Activated CD4-positive, alpha-beta T cell treated with anti-CD3 and anti-CD28 coated beads for 36 hours (primary cell): ENCODE data around the gene SMC5. TPM values are rescaled to one million over a fixed set of nuclear protein-coding genes. Genes with fewer than 3 reads are reported as not detected.
"Not testable (repeated sequence)": the region's sequence is repeated elsewhere in the genome, so short reads cannot be mapped to it uniquely, and the experiment has no call there.

ENCODE experiments used
- ATAC-seq: fragments of 200-7000 bp; cut with Tn5 transposase; one replicate; pipeline ENCODE4 v1.10.0; 2021; ENCODE audit warnings: mild to moderate bottlenecking, moderate library complexity
- CTCF ChIA-PET: fragments of 350-600 bp; sonication (Branson Sonifier 250); formaldehyde crosslinking; loops from one replicate; lab custom pipeline; 2021; ENCODE audit warnings: antibody characterized with exemption; lab: Charles Lee
- POLR2A ChIA-PET: fragments of 350-600 bp; sonication (Branson Sonifier 250); formaldehyde crosslinking; loops from one replicate; lab custom pipeline; 2021; ENCODE audit warnings: antibody characterized with exemption, inconsistent platforms; lab: Charles Lee
- DNase-seq: peaks from one replicate; pipeline ENCODE4 v3.0.0-alpha.2; 2020
- H3K27ac Mint-ChIP-seq: one replicate; pipeline ENCODE4 v1.8.0; 2021; ENCODE audit warnings: mixed read lengths
- H3K27me3 Mint-ChIP-seq: one replicate; pipeline ENCODE4 v1.8.0; 2021; ENCODE audit warnings: mixed read lengths
- H3K36me3 Mint-ChIP-seq: one replicate; pipeline ENCODE4 v1.8.0; 2021; ENCODE audit warnings: low read depth, mixed read lengths
- H3K4me1 Mint-ChIP-seq: one replicate; pipeline ENCODE4 v1.8.0; 2021; ENCODE audit warnings: mixed read lengths
- H3K4me3 Mint-ChIP-seq: one replicate; pipeline ENCODE4 v1.8.0; 2021; ENCODE audit warnings: mild to moderate bottlenecking, moderate library complexity, mixed read lengths
- H3K9me3 Mint-ChIP-seq: one replicate; pipeline ENCODE4 v1.8.0; 2021; ENCODE audit warnings: low read depth, mixed read lengths
- intact Hi-C, 2 experiments: fragments of 100-400 bp; cut with DNase I in 1 of 2; cut with micrococcal nuclease in 1 of 2; formaldehyde crosslinking; loops; one replicate each; pipeline versions ENCODE4 v1.14.2 to v1.15.1; 2022 to 2024; cut with DNase I, micrococcal nuclease
- total RNA-seq, 2 experiments: library from RNA; stranded (reverse); gene quantifications; one replicate each; pipeline ENCODE4 v1.2.3, GENCODE V29; 2021

The SMC5 gene
- total RNA-seq, 2 experiments from 2014 or later = 39.0 to 43.0 TPM

DNA sequence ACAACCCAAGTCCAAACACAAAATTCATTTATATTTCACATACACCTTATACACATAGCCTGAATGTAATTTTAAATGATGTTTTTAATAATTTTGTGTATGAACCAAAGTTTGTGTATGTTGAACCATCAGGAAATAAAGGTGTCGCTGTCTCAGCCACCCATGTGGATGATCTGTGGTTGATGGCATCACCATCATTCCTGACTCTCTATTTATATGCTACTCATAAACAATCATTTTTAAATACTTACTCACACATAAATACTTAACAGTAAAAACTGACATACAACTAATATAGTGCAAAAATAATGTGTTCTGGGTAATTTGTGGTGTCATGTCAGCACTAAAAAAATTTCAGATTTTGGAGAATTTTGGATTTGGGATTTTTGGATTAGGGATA, 38.4 kb downstream of the SMC5 start:
- Mint-ChIP-seq H3K9me3 (no peaks in the 10 kb centered on the region), H3K27me3 (no peaks in the 10 kb centered on the region), H3K4me3 (no peak overlapping the region), H3K27ac (no peak overlapping the region), H3K36me3 (peaks cover 65% of the 10 kb centered on the region), H3K4me1 (peaks cover 11% of the 10 kb centered on the region)
- CTCF ChIA-PET = no interaction called here
- intact Hi-C loops = no loop called here
- ATAC-seq (no peak), DNase-seq (no peak)
- POLR2A ChIA-PET = no interaction called here

DNA sequence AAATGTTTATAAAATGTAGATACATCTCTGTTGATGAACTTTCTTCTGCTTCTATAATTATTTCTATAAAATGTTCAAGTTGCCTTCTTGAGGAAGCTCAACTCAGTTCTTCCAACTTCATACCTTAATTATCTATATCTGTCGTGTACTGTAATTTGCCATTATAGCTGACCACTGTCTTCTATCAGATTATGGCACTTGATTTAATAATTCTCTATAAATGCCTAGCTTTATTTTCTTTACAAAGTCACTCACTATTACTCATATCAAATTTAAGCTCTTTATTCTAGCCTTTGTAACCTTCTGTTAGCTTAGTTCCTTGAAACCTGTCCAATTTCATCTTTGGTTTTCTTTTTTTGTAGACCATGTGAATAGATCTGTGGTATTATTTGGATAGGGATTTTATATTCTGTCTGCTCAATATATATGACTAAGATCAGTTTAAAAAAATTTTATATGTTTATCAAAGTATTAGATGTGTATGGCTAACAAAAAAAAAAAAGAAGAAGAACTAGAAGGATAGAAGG, 39.5 kb downstream of the SMC5 start:
- DNase-seq (no peak), ATAC-seq (no peak)
- ChIA-PET CTCF (interaction anchor here (0.9 to 1.4 kb wide), 3 partner anchors 13 to 304 kb away, joined by 3 to 4 read pairs (median 3); no protein-coding TSS in a partner anchor), POLR2A (interaction anchor here (0.5 kb wide), 1 partner anchor 878 kb away, joined by 3 read pairs; no protein-coding TSS in a partner anchor)
- Mint-ChIP-seq H3K4me1 (peaks cover 11% of the 10 kb centered on the region), H3K4me3 (no peak overlapping the region), H3K27me3 (no peaks in the 10 kb centered on the region), H3K36me3 (peaks cover 61% of the 10 kb centered on the region), H3K27ac (no peak overlapping the region), H3K9me3 (no peaks in the 10 kb centered on the region)
- intact Hi-C loops = loop anchor here in 1 of 2 experiments (2.0 kb wide), 1 partner anchor 16 kb away; no protein-coding TSS in a partner anchor

DNA sequence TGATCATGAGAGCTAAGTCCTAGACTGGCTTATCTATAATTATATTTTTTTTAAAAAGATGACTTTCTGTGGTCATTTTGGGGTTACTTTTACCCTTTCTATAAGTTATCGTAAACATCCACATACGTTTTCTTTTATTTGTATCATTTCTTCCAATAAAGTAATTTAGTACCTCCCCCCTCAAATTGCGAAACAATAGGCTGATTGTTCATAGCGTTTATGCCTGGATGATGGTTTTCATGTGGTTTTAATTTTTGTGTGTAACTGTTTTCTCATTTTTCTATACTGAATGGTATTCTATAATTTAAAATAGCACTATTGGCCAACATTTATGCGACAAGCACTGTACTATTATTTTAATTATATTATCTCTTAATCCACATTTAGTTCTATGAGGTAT, 44.5 kb downstream of the SMC5 start:
- ChIA-PET CTCF (interaction anchor here (1.1 kb wide), 1 partner anchor 28 kb away, joined by 3 read pairs; no protein-coding TSS in a partner anchor), POLR2A (interaction anchor here (0.6 kb wide), 1 partner anchor 9 kb away, joined by 10 read pairs; no protein-coding TSS in a partner anchor)
- no peak overlapping the region for H3K27ac Mint-ChIP-seq

DNA sequence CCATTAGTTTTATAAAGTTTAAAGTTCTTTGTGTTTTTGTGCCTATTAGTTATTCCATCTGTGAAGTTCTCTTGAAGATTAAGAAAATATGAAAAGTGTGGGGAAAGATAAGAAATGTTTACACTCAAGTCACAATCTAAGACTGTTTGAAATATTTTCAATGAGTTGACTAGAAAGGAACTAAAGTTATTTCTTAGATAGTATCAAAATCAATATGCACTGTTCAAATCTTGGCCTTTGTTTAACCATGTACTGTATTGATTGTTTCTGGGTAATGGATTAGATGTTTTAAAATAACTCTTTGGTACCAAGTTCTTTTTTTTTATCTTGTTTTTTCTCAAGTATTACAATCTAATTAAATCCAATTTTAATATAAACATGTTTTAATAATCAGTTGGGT, 46.0 kb downstream of the SMC5 start:
- ChIA-PET CTCF (no interaction called here), POLR2A (no interaction called here)
- Mint-ChIP-seq H3K9me3 (no peaks in the 10 kb centered on the region), H3K4me1 (peaks cover 2% of the 10 kb centered on the region), H3K27me3 (no peaks in the 10 kb centered on the region), H3K27ac (no peak overlapping the region), H3K4me3 (no peak overlapping the region), H3K36me3 (peaks cover 63% of the 10 kb centered on the region)
- DNase-seq = no peak
- intact Hi-C loops = loop anchor here in 1 of 2 experiments (5.0 kb wide), 2 partner anchors 33 to 48 kb away; partner anchors contain the start of gene SMC5
- ATAC-seq = no peak

More for the DNA sequence above, 44.5 kb downstream of the SMC5 start:
- no peaks in the 10 kb centered on the region for H3K27me3 Mint-ChIP-seq
- H3K4me1 Mint-ChIP-seq = peaks cover 2% of the 10 kb centered on the region
- DNase-seq = no peak
- H3K9me3 Mint-ChIP-seq = no peaks in the 10 kb centered on the region
- H3K4me3 Mint-ChIP-seq = no peak overlapping the region
- intact Hi-C loops = no loop called here
- peaks cover 61% of the 10 kb centered on the region for H3K36me3 Mint-ChIP-seq
- ATAC-seq = no peak

DNA sequence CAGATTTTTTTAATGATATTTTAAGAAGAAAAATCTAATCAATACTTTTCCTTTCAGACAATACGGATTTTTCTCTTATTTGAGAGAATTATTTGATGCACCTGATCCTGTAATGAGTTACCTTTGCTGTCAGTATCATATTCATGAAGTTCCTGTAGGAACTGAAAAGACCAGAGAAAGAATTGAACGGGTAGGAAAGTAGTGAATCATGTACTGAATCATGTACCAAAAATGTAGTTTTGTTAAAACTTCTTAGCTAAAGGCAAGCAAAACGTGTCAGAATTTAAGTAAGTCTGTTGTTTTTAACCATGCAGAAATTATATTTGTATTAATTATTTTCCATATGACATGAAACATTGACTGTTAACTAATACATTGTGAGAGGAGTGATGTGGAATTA, 56.6 kb downstream of the SMC5 start:
- no peaks in the 10 kb centered on the region for H3K9me3 Mint-ChIP-seq
- H3K36me3 Mint-ChIP-seq = peaks cover 43% of the 10 kb centered on the region
- ChIA-PET POLR2A (no interaction called here), CTCF (interaction anchor here (1.0 to 1.5 kb wide), 3 partner anchors 9 to 241 kb away, joined by 3 read pairs; no protein-coding TSS in a partner anchor)
- H3K27ac Mint-ChIP-seq = no peak overlapping the region
- no peaks in the 10 kb centered on the region for H3K4me1 Mint-ChIP-seq
- no peak for DNase-seq
- ATAC-seq = no peak
- no peaks in the 10 kb centered on the region for H3K27me3 Mint-ChIP-seq
- H3K4me3 Mint-ChIP-seq = no peak overlapping the region
- intact Hi-C loops = loop anchor here in 1 of 2 experiments (5.0 kb wide), 1 partner anchor 423 kb away; no protein-coding TSS in a partner anchor

DNA sequence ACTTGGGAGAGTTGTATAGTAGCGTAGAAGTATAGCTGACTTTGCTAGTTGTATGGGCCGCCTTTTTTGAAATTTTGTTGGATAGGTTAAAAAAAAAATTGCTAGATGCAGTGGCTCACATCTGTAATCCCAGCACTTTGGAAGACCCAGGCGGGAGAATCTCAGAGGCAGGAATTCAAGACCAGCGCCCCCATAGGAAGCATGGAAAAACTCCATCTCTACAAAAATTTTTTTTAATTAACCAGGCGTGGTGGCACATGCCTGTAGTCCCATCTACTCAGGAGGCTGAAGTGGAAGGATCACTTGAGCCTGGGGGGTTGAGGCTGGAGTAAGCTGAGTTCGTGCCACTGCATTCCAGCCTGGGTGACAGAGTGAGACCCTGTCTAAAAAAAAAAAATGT, 59.2 kb downstream of the SMC5 start:
- peaks cover 3% of the 10 kb centered on the region for H3K4me1 Mint-ChIP-seq

DNA sequence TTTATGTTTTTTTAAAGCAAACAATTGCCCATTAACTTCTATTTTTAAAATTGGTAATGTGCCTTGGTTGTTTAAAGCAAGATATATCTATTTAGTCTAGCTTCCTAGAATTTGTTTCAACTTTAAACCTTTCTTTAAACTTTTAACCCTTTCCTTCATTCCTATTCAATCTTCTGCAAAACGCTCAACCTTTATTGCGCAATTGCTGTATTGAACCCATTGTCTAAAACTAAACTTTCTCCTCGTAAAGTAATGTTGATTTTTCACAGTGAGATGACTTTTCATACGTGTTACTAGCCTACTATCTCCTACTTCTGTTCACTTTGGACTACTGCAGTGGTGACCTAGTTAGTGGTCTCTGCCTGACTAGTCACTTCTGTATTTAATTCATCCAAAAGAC, 63.3 kb downstream of the SMC5 start:
- Mint-ChIP-seq H3K4me3 (no peak overlapping the region), H3K9me3 (no peaks in the 10 kb centered on the region), H3K36me3 (peaks cover 60% of the 10 kb centered on the region), H3K4me1 (peaks cover 3% of the 10 kb centered on the region), H3K27ac (no peak overlapping the region), H3K27me3 (no peaks in the 10 kb centered on the region)
- DNase-seq (no peak), ATAC-seq (no peak)
- intact Hi-C loops = no loop called here
- POLR2A ChIA-PET = no interaction called here
- CTCF ChIA-PET = no interaction called here

More for the DNA sequence above, 59.2 kb downstream of the SMC5 start:
- intact Hi-C loops = loop anchor here in 1 of 2 experiments (5.0 kb wide), 1 partner anchor 426 kb away; no protein-coding TSS in a partner anchor
- Mint-ChIP-seq H3K27ac (no peak overlapping the region), H3K36me3 (peaks cover 39% of the 10 kb centered on the region), H3K27me3 (no peaks in the 10 kb centered on the region), H3K4me3 (no peak overlapping the region), H3K9me3 (no peaks in the 10 kb centered on the region)
- DNase-seq = no peak
- CTCF ChIA-PET = interaction anchor here (1.3 to 2.2 kb wide), 2 partner anchors 22 to 73 kb away, joined by 4 to 10 read pairs; no protein-coding TSS in a partner anchor
- POLR2A ChIA-PET = no interaction called here
- ATAC-seq = no peak

DNA sequence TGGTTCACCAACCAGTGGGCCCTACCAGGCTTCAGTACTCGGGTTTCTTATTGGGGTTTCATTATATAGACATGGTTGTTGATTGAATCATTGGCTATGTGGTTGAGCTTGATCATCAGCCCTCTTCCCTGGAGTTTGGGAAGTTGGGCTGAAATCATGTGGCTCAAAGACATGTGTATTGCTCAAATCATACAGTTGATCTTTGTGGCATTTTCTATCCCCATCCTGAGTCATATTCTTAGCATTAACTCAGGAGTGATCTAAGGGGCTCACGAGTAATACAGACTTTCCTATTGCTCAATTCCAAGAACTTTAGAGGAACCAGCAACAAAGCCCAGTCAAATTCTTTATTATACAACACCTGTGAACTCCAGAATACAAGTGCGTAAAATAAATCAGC, 66.2 kb downstream of the SMC5 start:
- H3K4me3 Mint-ChIP-seq = no peak overlapping the region
- peaks cover 3% of the 10 kb centered on the region for H3K4me1 Mint-ChIP-seq
- peaks cover 5% of the 10 kb centered on the region for H3K9me3 Mint-ChIP-seq
- intact Hi-C loops = no loop called here
- ChIA-PET CTCF (interaction anchor here (0.9 kb wide), 1 partner anchor 67 kb away, joined by 3 read pairs; no protein-coding TSS in a partner anchor), POLR2A (no interaction called here)
- H3K36me3 Mint-ChIP-seq = peaks cover 74% of the 10 kb centered on the region
- no peaks in the 10 kb centered on the region for H3K27me3 Mint-ChIP-seq
- DNase-seq (no peak), ATAC-seq (peak; percentile 39)
- H3K27ac Mint-ChIP-seq = no peak overlapping the region

DNA sequence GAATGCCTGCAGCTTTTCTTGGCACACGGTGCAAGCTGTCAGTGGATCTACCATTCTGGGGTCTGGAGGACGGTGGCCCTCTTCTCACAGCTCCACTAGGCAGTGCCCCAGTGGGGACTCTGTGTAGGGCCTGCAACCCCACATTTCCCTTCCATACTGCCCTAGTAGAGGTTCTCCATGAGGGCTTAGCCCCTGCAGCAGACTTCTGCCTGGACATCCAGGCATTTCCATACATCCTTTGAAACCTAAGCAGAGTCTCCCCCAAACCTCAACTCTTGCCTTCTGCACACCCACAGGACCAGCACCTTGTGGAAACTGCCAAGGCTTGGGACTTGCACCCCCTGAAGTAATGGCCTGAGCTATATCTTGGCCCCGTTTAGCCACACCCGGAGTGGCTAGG, 69.8 kb downstream of the SMC5 start:
- peaks cover 61% of the 10 kb centered on the region for H3K36me3 Mint-ChIP-seq
- POLR2A ChIA-PET, H3K4me3 Mint-ChIP-seq, H3K9me3 Mint-ChIP-seq, DNase-seq, H3K27ac Mint-ChIP-seq, ATAC-seq, CTCF ChIA-PET, intact Hi-C loops, H3K4me1 Mint-ChIP-seq, H3K27me3 Mint-ChIP-seq: not testable (repeated sequence)

DNA sequence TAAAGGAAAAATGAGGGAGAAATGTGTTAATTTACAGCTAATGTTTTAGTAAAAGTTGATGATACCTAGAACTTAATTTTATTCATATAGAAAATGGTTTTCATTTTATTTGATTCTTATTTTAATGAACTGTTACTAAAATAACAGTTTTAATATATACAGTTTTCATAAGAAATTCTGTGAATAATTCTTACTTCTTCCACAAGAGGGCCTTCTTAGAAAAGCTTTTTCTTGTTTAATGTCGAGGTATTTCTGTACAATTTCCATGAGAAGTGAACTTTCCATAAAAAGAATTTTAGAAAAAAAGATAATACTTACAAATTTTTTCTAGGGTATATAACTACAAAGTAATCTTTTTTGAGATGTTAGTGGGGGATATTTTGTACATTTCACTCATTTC, 81.8 kb downstream of the SMC5 start:
- ChIA-PET CTCF (interaction anchor here (0.8 to 3.2 kb wide), 20 partner anchors 17 to 799 kb away, joined by 3 to 63 read pairs (median 4); no protein-coding TSS in a partner anchor), POLR2A (no interaction called here)
- intact Hi-C loops = loop anchor here (1.0 to 5.0 kb wide), 5 partner anchors 52 to 262 kb away; no protein-coding TSS in a partner anchor
- no peak overlapping the region for H3K27ac Mint-ChIP-seq
- no peaks in the 10 kb centered on the region for H3K27me3 Mint-ChIP-seq
- H3K36me3 Mint-ChIP-seq = peaks cover 23% of the 10 kb centered on the region
- no peaks in the 10 kb centered on the region for H3K4me1 Mint-ChIP-seq
- H3K9me3 Mint-ChIP-seq = no peaks in the 10 kb centered on the region
- H3K4me3 Mint-ChIP-seq = no peak overlapping the region
- DNase-seq = no peak
- ATAC-seq = no peak

DNA sequence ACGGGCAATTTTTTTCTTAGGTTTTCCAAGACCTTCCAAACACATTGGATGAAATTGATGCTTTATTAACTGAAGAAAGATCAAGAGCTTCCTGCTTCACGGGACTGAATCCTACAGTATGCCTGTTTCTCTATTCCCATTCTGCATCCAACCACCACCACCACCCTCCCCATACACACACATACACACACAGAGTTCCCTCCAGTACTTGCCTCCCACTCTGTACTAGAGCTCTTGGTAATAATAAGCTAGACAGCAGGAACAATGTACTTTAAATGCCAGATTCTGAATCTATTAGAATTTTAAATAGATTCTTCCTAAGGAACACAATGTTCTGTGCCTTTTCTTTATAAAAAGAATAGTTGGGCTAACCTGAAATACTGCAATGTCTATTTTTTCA, 88.3 kb downstream of the SMC5 start:
- DNase-seq (no peak), ATAC-seq (no peak)
- Mint-ChIP-seq H3K4me3 (no peak overlapping the region), H3K27ac (no peak overlapping the region), H3K4me1 (no peaks in the 10 kb centered on the region), H3K36me3 (peaks cover 28% of the 10 kb centered on the region), H3K9me3 (no peaks in the 10 kb centered on the region), H3K27me3 (no peaks in the 10 kb centered on the region)
- intact Hi-C loops = no loop called here
- CTCF ChIA-PET = no interaction called here
- POLR2A ChIA-PET = no interaction called here

DNA sequence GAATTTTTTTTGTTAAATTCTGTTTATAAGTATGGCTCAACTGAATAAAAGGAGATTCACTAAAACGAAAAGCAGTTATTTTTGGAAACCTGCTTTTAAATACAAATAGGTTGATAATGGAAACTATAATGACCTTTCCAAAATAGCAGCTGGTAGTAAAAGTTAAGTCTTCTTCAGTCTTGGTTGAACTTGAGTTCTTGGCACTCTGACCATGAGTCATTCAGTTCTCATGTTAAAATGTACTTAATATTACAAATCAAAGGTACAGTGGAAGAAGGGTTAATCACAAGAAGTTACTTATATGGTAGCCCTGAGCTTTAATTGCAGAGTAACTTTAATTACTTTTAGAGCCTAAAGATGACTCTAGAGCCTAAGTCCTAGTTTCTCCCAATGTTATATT, 93.6 kb downstream of the SMC5 start:
- Mint-ChIP-seq H3K27ac (no peak overlapping the region), H3K4me1 (no peaks in the 10 kb centered on the region), H3K9me3 (no peaks in the 10 kb centered on the region), H3K27me3 (no peaks in the 10 kb centered on the region), H3K4me3 (no peak overlapping the region), H3K36me3 (peaks cover 22% of the 10 kb centered on the region)
- DNase-seq (no peak), ATAC-seq (no peak)
- intact Hi-C loops = loop anchor here in 1 of 2 experiments (1.0 kb wide), 1 partner anchor 250 kb away; no protein-coding TSS in a partner anchor
- ChIA-PET CTCF (interaction anchor here (0.7 to 1.3 kb wide), 3 partner anchors 16 to 250 kb away, joined by 3 to 7 read pairs (median 3); no protein-coding TSS in a partner anchor), POLR2A (no interaction called here)
